Keratinocyte (primary cell): ENCODE data around the gene VAX1. TPM values are rescaled to one million over a fixed set of nuclear protein-coding genes. Genes with fewer than 3 reads are reported as not detected.

Experiments used
- DNase-seq: peaks from one replicate; pipeline ENCODE4 v3.0.0-alpha.2; 2011; ENCODE audit warnings: low read depth, missing footprints, low spot score
- FAIRE-seq: peaks from 2 replicates; lab custom pipeline; 2011; peaks lifted over from hg19 to GRCh38; lab: Jason Lieb, UNC
- H2AFZ ChIP-seq: 2 replicates; pipeline ENCODE4 v1.6.0; 2012; ENCODE audit warnings: low read length, control low read depth, inconsistent platforms; ENCODE audit not compliant: control insufficient read depth
- H3K27ac ChIP-seq: 2 replicates; pipeline ENCODE4 v1.5.1; 2011; ENCODE audit warnings: low read length; ENCODE audit not compliant: control insufficient read depth, insufficient read depth
- H3K27me3 ChIP-seq: 3 replicates; pipeline ENCODE4 v1.6.0; 2011; ENCODE audit warnings: low read length; ENCODE audit not compliant: control insufficient read depth, insufficient read depth; ENCODE audit errors: extremely low read depth
- H3K36me3 ChIP-seq, 2 experiments: 2 replicates in 1 of 2; 3 replicates in 1 of 2; pipeline ENCODE4 v1.5.1; 2011; ENCODE audit warnings: low read length in 2 of 2, mild to moderate bottlenecking in 1 of 2; ENCODE audit not compliant: control insufficient read depth in 2 of 2, insufficient read depth in 2 of 2; ENCODE audit errors: extremely low read depth in 1 of 2
- H3K4me1 ChIP-seq: 3 replicates; pipeline ENCODE4 v1.5.1; 2011; ENCODE audit warnings: low read length; ENCODE audit not compliant: control insufficient read depth, insufficient read depth; ENCODE audit errors: extremely low read depth
- H3K4me2 ChIP-seq: 3 replicates; pipeline ENCODE4 v1.6.0; 2011; ENCODE audit warnings: low read depth, low read length; ENCODE audit not compliant: control insufficient read depth, insufficient read depth; ENCODE audit errors: extremely low read depth
- H3K4me3 ChIP-seq, 3 experiments: fragments of 200-600 bp in 1 of 3; sonication (generic) in 1 of 3; 2 replicates in 2 of 3; 3 replicates in 1 of 3; pipeline ENCODE4 v1.5.1; 2011 to 2016; ENCODE audit warnings: low read length in 3 of 3, mild to moderate bottlenecking in 3 of 3, control low read depth in 2 of 3, inconsistent platforms in 1 of 3, low read depth in 1 of 3, mixed read lengths in 1 of 3, mixed run types in 1 of 3, moderate library complexity in 1 of 3; ENCODE audit not compliant: control insufficient read depth in 2 of 3, insufficient read depth in 2 of 3; ENCODE audit errors: extremely low read depth in 1 of 3
- H3K79me2 ChIP-seq: 2 replicates; pipeline ENCODE4 v1.6.0; 2012; ENCODE audit warnings: low read length; ENCODE audit not compliant: control insufficient read depth, insufficient read depth
- H3K9ac ChIP-seq: 3 replicates; pipeline ENCODE4 v1.6.0; 2011; ENCODE audit warnings: low read length; ENCODE audit not compliant: control insufficient read depth, insufficient read depth; ENCODE audit errors: extremely low read depth
- H3K9me1 ChIP-seq: 3 replicates; pipeline ENCODE4 v1.6.0; 2011; ENCODE audit warnings: low read length; ENCODE audit not compliant: control insufficient read depth, insufficient read depth; ENCODE audit errors: extremely low read depth
- H3K9me3 ChIP-seq: 2 replicates; pipeline ENCODE4 v1.5.1; 2012; ENCODE audit warnings: low read depth, low read length; ENCODE audit not compliant: control insufficient read depth
- H4K20me1 ChIP-seq: 3 replicates; pipeline ENCODE4 v1.6.0; 2011; ENCODE audit warnings: low read length; ENCODE audit not compliant: control insufficient read depth, insufficient read depth; ENCODE audit errors: extremely low read depth
- CTCF ChIP-seq, 3 experiments: IDR thresholded peaks in 1 of 3; conservative IDR thresholded peaks in 1 of 3; optimal IDR thresholded peaks in 1 of 3; 2 replicates in 2 of 3; 3 replicates in 1 of 3; pipeline versions ENCODE3 to v1.5.1; 2011; ENCODE audit warnings: low read length in 3 of 3, mild to moderate bottlenecking in 3 of 3, moderate library complexity in 2 of 3, control low read depth in 1 of 3, inconsistent platforms in 1 of 3; ENCODE audit not compliant: insufficient read depth in 2 of 3; ENCODE audit errors: extremely low read depth in 1 of 3
- EZH2 ChIP-seq: IDR thresholded peaks from one replicate; pipeline ENCODE4 v1.6.1; 2012; ENCODE audit warnings: inconsistent platforms, mild to moderate bottlenecking, low read length, moderate library complexity
- dilution Hi-C: fragments of 300-500 bp; cut with MboI; formaldehyde crosslinking; loops from one replicate; pipeline ENCODE4 v1.7.0; 2020; ENCODE audit warnings: low sequenced_read_pairs; ENCODE audit not compliant: extremely low pct_ligation_motif_present
- polyA plus RNA-seq, 5 experiments: library from polyadenylated mRNA; depleted of rRNA in 3 of 5; stranded (reverse) in 3 of 5; stranded (forward) in 1 of 5; unstranded in 1 of 5; fragments of >200 nt; gene quantifications; 1 replicate in 1 of 5; 2 replicates in 3 of 5; 3 replicates in 1 of 5; pipeline versions ENCODE4 v1.2.1 to v1.2.3, GENCODE V29; 2011 to 2012; ENCODE audit warnings: missing spikeins in 2 of 5, low read depth in 1 of 5, low replicate concordance in 1 of 5

Gene VAX1
- polyA plus RNA-seq, 1 donor (not counting 4 experiments of a cell fraction or from before 2014, with no cell fraction given), result not detected

GRCh38 chr10:117090834-117091233 is 47.2 kb downstream of the VAX1 start:
- H2AFZ ChIP-seq, result no peak overlapping the region
- H3K4me1 ChIP-seq, result no peaks in the 10 kb centered on the region
- FAIRE-seq, result no peak
- TF ChIP-seq CTCF (optimal IDR thresholded peaks at IDR 0.05 in 1 of 3, IDR thresholded peaks at IDR 0.05 in 1 of 3, conservative IDR thresholded peaks at IDR 0.05 in 1 of 3; ENCODE audit: extremely low read depth in 1 of 3, insufficient read depth in 2 of 3, low read length in 3 of 3) (no peak), EZH2 (no peak)
- no peaks in the 10 kb centered on the region for H4K20me1 ChIP-seq
- H3K9ac ChIP-seq, result no peak overlapping the region
- no peak overlapping the region for H3K4me3 ChIP-seq
- H3K9me1 ChIP-seq, result no peaks in the 10 kb centered on the region
- no peaks in the 10 kb centered on the region for H3K36me3 ChIP-seq
- DNase-seq, result no peak
- dilution Hi-C loops, result no loop called here
- no peaks in the 10 kb centered on the region for H3K9me3 ChIP-seq
- H3K4me2 ChIP-seq, result no peak overlapping the region
- H3K79me2 ChIP-seq, result no peaks in the 10 kb centered on the region
- no peak overlapping the region for H3K27ac ChIP-seq
- H3K27me3 ChIP-seq, result no peaks in the 10 kb centered on the region

GRCh38 chr10:117087521-117087920 is 50.5 kb downstream of the VAX1 start:
- dilution Hi-C loops, result no loop called here
- DNase-seq (no peak), FAIRE-seq (no peak)
- H2AFZ ChIP-seq, result no peak overlapping the region
- H3K79me2 ChIP-seq, result no peaks in the 10 kb centered on the region
- no peaks in the 10 kb centered on the region for H3K4me1 ChIP-seq
- H3K4me3 ChIP-seq, result no peak overlapping the region
- no peaks in the 10 kb centered on the region for H3K36me3 ChIP-seq
- no peaks in the 10 kb centered on the region for H4K20me1 ChIP-seq
- H3K27ac ChIP-seq, result no peak overlapping the region
- H3K9ac ChIP-seq, result no peak overlapping the region
- no peak overlapping the region for H3K4me2 ChIP-seq
- no peak for TF ChIP-seq CTCF (optimal IDR thresholded peaks at IDR 0.05 in 1 of 3, IDR thresholded peaks at IDR 0.05 in 1 of 3, conservative IDR thresholded peaks at IDR 0.05 in 1 of 3; ENCODE audit: extremely low read depth in 1 of 3, insufficient read depth in 2 of 3, low read length in 3 of 3)
- no peak for TF ChIP-seq EZH2
- no peaks in the 10 kb centered on the region for H3K27me3 ChIP-seq
- H3K9me1 ChIP-seq, result no peaks in the 10 kb centered on the region
- H3K9me3 ChIP-seq, result no peaks in the 10 kb centered on the region
